IMR-90 (cell line): ENCODE results near the gene ASAP2. TPM values are rescaled to one million over a fixed set of nuclear protein-coding genes. Genes with fewer than 3 reads are reported as not detected.

ENCODE experiments used
- ATAC-seq: fragments of 200-7000 bp; cut with Tn5 transposase; 2 replicates; pipeline ENCODE4 v1.9.1; 2020; ENCODE audit warnings: low read depth, mild to moderate bottlenecking, moderate library complexity
- BruUV-seq: library from RNA; stranded (reverse); fragments of 400-500 nt; replicated peaks from 2 replicates; lab custom pipeline; 2021; lab: Mats Ljungman, UMichigan
- CTCF ChIA-PET: fragments of 300-600 bp; formaldehyde crosslinking; extraction: SDS; loops from one replicate; lab custom pipeline; 2021; ENCODE audit warnings: antibody characterized with exemption; lab: Yijun Ruan, JAX
- POLR2A ChIA-PET: fragments of 300-600 bp; sonication (Branson Sonifier 250); formaldehyde crosslinking; loops from one replicate; lab custom pipeline; 2022; ENCODE audit warnings: antibody characterized with exemption; ENCODE audit not compliant: unreplicated experiment; lab: Charles Lee
- DNase-seq: peaks from one replicate; pipeline ENCODE4 v3.0.0; 2013
- H2AFZ ChIP-seq: replicated peaks from 2 replicates; pipeline ENCODE3; 2013; ENCODE audit warnings: low read length, mild to moderate bottlenecking; ENCODE audit not compliant: poor library complexity
- H2AK5ac ChIP-seq: 2 replicates; pipeline ENCODE4 v1.6.1; 2013; ENCODE audit warnings: low read depth, low read length, inconsistent platforms
- H2AK9ac ChIP-seq: replicated peaks from 2 replicates; pipeline ENCODE3; 2013; ENCODE audit warnings: mild to moderate bottlenecking, low read depth, low read length, moderate library complexity; ENCODE audit not compliant: poor library complexity
- H2BK120ac ChIP-seq: 2 replicates; pipeline ENCODE4 v1.6.1; 2013; ENCODE audit warnings: low read depth, low read length, inconsistent platforms
- H2BK15ac ChIP-seq: 3 replicates; pipeline ENCODE4 v1.6.1; 2013; ENCODE audit warnings: low read depth, low read length, inconsistent platforms
- H2BK20ac ChIP-seq: 2 replicates; pipeline ENCODE4 v1.6.1; 2013; ENCODE audit warnings: low read depth, mild to moderate bottlenecking, inconsistent platforms, low read length, moderate library complexity
- H2BK5ac ChIP-seq: 2 replicates; pipeline ENCODE4 v1.6.1; 2013; ENCODE audit warnings: mild to moderate bottlenecking, low read depth, low read length, inconsistent platforms; ENCODE audit not compliant: poor library complexity, severe bottlenecking
- H3K14ac ChIP-seq: replicated peaks from 2 replicates; pipeline ENCODE4 v1.6.1; 2013; ENCODE audit warnings: low read depth, low read length, inconsistent platforms
- H3K18ac ChIP-seq: 2 replicates; pipeline ENCODE4 v1.6.1; 2013; ENCODE audit warnings: low read depth, low read length, control low read depth
- H3K23ac ChIP-seq: 2 replicates; pipeline ENCODE4 v1.6.1; 2013; ENCODE audit warnings: low read depth, low read length, inconsistent platforms
- H3K27ac ChIP-seq: 2 replicates; pipeline ENCODE4 v1.5.1; 2013; ENCODE audit warnings: mild to moderate bottlenecking, control low read depth, low read length; ENCODE audit not compliant: insufficient read depth
- H3K27me3 ChIP-seq: 2 replicates; pipeline ENCODE4 v1.6.1; 2013; ENCODE audit warnings: low read length; ENCODE audit not compliant: control insufficient read depth, insufficient read depth
- H3K36me3 ChIP-seq: 2 replicates; pipeline ENCODE4 v1.6.1; 2013; ENCODE audit warnings: low read length, mixed read lengths; ENCODE audit not compliant: control insufficient read depth, insufficient read depth
- H3K4ac ChIP-seq: 2 replicates; pipeline ENCODE4 v1.6.1; 2013; ENCODE audit warnings: low read depth, low read length, inconsistent platforms
- H3K4me1 ChIP-seq: 2 replicates; pipeline ENCODE4 v1.6.1; 2013; ENCODE audit warnings: low read length, mixed read lengths; ENCODE audit not compliant: control insufficient read depth, insufficient read depth
- H3K4me2 ChIP-seq: 2 replicates; pipeline ENCODE4 v1.6.1; 2013; ENCODE audit warnings: low read depth, mild to moderate bottlenecking, control low read depth, low read length, moderate library complexity
- H3K4me3 ChIP-seq: 2 replicates; pipeline ENCODE4 v1.5.1; 2013; ENCODE audit warnings: low read depth, mild to moderate bottlenecking, control low read depth, low read length, moderate library complexity; ENCODE audit not compliant: insufficient read depth
- H3K56ac ChIP-seq: 2 replicates; pipeline ENCODE4 v1.6.1; 2013; ENCODE audit warnings: low read length, inconsistent platforms; ENCODE audit not compliant: insufficient read depth; ENCODE audit errors: extremely low read depth
- H3K79me1 ChIP-seq, 2 experiments: 2 replicates each; pipeline ENCODE4 v1.6.1; 2013; ENCODE audit warnings: low read length in 2 of 2, inconsistent platforms in 1 of 2, low read depth in 1 of 2
- H3K9ac ChIP-seq: 2 replicates; pipeline ENCODE4 v1.6.1; 2013; ENCODE audit warnings: low read depth, low read length, control low read depth
- H3K9me1 ChIP-seq: 2 replicates; pipeline ENCODE4 v1.6.1; 2013; ENCODE audit warnings: low read length, inconsistent platforms; ENCODE audit not compliant: insufficient read depth
- H3K9me3 ChIP-seq: 2 replicates; pipeline ENCODE4 v1.6.1; 2013; ENCODE audit warnings: low read length; ENCODE audit not compliant: control insufficient read depth, insufficient read depth
- H4K20me1 ChIP-seq: 2 replicates; pipeline ENCODE4 v1.6.1; 2013; ENCODE audit warnings: low read length, inconsistent platforms; ENCODE audit not compliant: insufficient read depth
- H4K5ac ChIP-seq: 2 replicates; pipeline ENCODE4 v1.6.1; 2013; ENCODE audit warnings: mild to moderate bottlenecking, low read depth, low read length, control low read depth
- H4K8ac ChIP-seq, 2 experiments: 2 replicates each; pipeline ENCODE4 v1.6.1; 2013; ENCODE audit warnings: low read depth in 2 of 2, low read length in 2 of 2, control low read depth in 1 of 2, inconsistent platforms in 1 of 2
- H4K91ac ChIP-seq: 2 replicates; pipeline ENCODE4 v1.6.1; 2013; ENCODE audit warnings: low read depth, low read length, inconsistent platforms; ENCODE audit not compliant: insufficient read depth
- MAFK ChIP-seq: IDR thresholded peaks from 2 replicates; pipeline ENCODE4 v1.6.1; 2012; ENCODE audit warnings: low read depth, low read length, improper control_type of control experiment
- RFX5 ChIP-seq: IDR thresholded peaks from 2 replicates; pipeline ENCODE4 v1.8.0; 2012; ENCODE audit warnings: low read depth, mild to moderate bottlenecking, low read length, moderate library complexity
- WGBS, 2 experiments: methylation state at CpG; one replicate each; pipeline versions ENCODE4 v1.1.5 to v1.1.7; 2013; ENCODE audit warnings: missing lambda C conversion rate in 2 of 2; ENCODE audit not compliant: insufficient read length in 1 of 2; ENCODE audit errors: extremely low coverage in 2 of 2; 5-methylcytosine and 5-hydroxymethylcytosine counted together
- dilution Hi-C: fragments of 300-500 bp; cut with HindIII; formaldehyde crosslinking; loops from one replicate; pipeline ENCODE4 v1.14.3; 2018; ENCODE audit warnings: low sequenced_read_pairs; ENCODE audit not compliant: unreplicated experiment
- in situ Hi-C: fragments of 300-500 bp; cut with MboI; formaldehyde crosslinking; loops from 3 replicates; pipeline ENCODE4 v1.14.3; 2019; ENCODE audit warnings: low sequenced_read_pairs, inconsistent platforms, mixed read lengths
- intact Hi-C: fragments of 100-400 bp; cut with micrococcal nuclease; formaldehyde crosslinking; loops from 2 replicates; pipeline ENCODE4 v1.10.0; 2022
- polyA plus RNA-seq, 3 experiments: library from polyadenylated mRNA; depleted of rRNA; stranded (reverse); fragments of >200 nt; gene quantifications; 2 replicates each; pipeline ENCODE4 v1.2.3, GENCODE V29; 2012; ENCODE audit warnings: low replicate concordance in 1 of 3
- total RNA-seq: library from RNA; depleted of rRNA; stranded (reverse); fragments of >200 nt; gene quantifications from 2 replicates; pipeline ENCODE4 v1.2.3, GENCODE V29; 2012

Gene ASAP2
- total and polyA plus RNA-seq, 2 of the 4 experiments (the other 2 are of a cell fraction), result 19.7 to 28.1 TPM

DNA sequence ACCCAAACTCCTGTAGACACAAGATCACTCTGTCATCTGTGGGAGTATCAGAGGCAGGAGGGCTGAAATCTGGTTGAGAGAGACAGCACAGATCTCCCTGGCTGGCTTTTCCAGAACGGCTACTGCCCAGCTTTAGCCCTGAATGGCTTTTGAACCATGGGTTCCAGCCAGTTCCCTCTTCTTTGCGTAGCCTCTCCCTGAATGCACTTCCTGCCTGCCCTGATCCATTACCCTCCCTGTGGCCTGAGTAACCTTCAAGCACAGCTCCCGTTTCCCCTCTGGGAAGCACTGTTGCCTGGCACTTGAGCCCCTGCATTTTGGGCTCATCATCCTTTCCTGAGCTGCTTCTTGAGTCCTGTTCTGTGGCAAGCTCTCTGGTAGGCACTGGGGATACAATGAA, 68.8 kb downstream of the ASAP2 start:
- peak overlapping the region; percentile 12; the same call in 1 of the 2 replicates for H3K4ac ChIP-seq
- WGBS, 2 experiments, result 66% methylated on average over 3 of the region's 3 CpGs; no CpG with 5 or more reads in 1 of the 2 experiments
- H2BK5ac ChIP-seq, result no peak overlapping the region
- H4K8ac ChIP-seq, result 0 out of 4 replicates have a peak overlapping the region, but pooled peaks of 1 of the 2 experiments have one; percentile 16
- peaks cover 15% of the 10 kb centered on the region for H3K9me1 ChIP-seq
- H3K79me1 ChIP-seq, result peaks cover 47 to 81% of the 10 kb centered on the region in 2 experiments
- H2AFZ ChIP-seq, result no peak overlapping the region
- CTCF ChIA-PET, result no interaction called here
- H3K56ac ChIP-seq, result no peak overlapping the region
- H2AK5ac ChIP-seq, result peak overlapping the region; percentile 37; the same call in 1 of the 2 replicates
- H3K23ac ChIP-seq, result peak overlapping the region; percentile 51; the same call in 1 of the 2 replicates
- no peak overlapping the region for H4K5ac ChIP-seq
- peak overlapping the region; percentile 36; the same call in 1 of the 2 replicates for H3K14ac ChIP-seq
- ATAC-seq (no peak), DNase-seq (no peak)
- H3K9me3 ChIP-seq, result no peaks in the 10 kb centered on the region
- peaks cover 6% of the 10 kb centered on the region; the same call in 1 of the 2 replicates for H3K36me3 ChIP-seq
- no peak for TF ChIP-seq MAFK
- no peak for TF ChIP-seq RFX5
- peaks cover 2% of the 10 kb centered on the region; the same call in 1 of the 2 replicates for H3K4me1 ChIP-seq
- H2BK20ac ChIP-seq, result no peak overlapping the region
- POLR2A ChIA-PET, result no interaction called here
- no peak overlapping the region for H3K4me2 ChIP-seq
- in situ Hi-C loops (no loop called here), intact Hi-C loops (no loop called here), dilution Hi-C loops (no loop called here)
- H2AK9ac ChIP-seq, result peak overlapping the region; percentile 11
- BruUV-seq, result no TSS peak
- H3K27ac ChIP-seq, result no peak overlapping the region
- peak overlapping the region; percentile 43; the same call in 1 of the 2 replicates for H4K91ac ChIP-seq
- peaks cover 34% of the 10 kb centered on the region for H4K20me1 ChIP-seq
- no peak overlapping the region for H3K9ac ChIP-seq
- H3K4me3 ChIP-seq, result no peak overlapping the region
- no peak overlapping the region for H3K18ac ChIP-seq
- no peak overlapping the region for H2BK15ac ChIP-seq
- H2BK120ac ChIP-seq, result no peak overlapping the region
- H3K27me3 ChIP-seq, result no peaks in the 10 kb centered on the region
